Measurements from ENCODE around the gene GAREM1. TPM values are rescaled to one million over a fixed set of nuclear protein-coding genes. Genes with fewer than 3 reads are reported as not detected.

Gene GAREM1
- total RNA-seq, 4 donors from 2014 or later = 23.6 to 29.9 (median 29.1) TPM

- TF ChIP-seq POLR2A (IDR thresholded peaks at IDR 0.05) (no peak), CTCF (IDR thresholded peaks at IDR 0.05) (no peak)
- Histone ChIP-seq H3K9me3 (no peaks in the 10 kb centered on the region), H3K27me3 (no peaks in the 10 kb centered on the region), H3K36me3 (no peaks in the 10 kb centered on the region), H3K4me1 (peaks cover 0 to 29% (median 2%) of the 10 kb centered on the region in 4 donors), H3K27ac (no peak overlapping the region), H3K4me3 (no peak overlapping the region)
- DNase-seq = no peak
Measured at GRCh38 chr18:32366586-32367538, 103.8 kb downstream of the GAREM1 start.

DNA sequence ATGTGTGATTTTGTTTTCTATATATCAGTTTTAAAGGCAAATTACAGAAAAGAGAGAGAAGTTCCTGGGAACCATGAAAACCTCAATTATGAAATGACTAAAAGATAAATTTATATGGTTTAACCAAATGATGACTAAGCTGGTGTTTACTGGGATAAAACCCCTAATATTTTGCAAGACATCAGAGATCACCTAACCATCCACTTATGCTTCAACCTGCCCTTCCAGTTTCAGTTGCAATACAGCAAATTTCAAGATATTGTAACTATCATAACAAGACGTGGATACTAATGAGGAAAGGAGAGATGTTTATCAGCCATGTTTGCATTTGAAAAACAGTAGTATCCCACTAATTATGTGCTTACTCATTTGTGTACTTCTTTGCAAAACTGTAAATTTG is 108.2 kb downstream of the GAREM1 start:
- H3K4me1 ChIP-seq = peaks cover 0 to 17% (median 2%) of the 10 kb centered on the region in 4 donors

GRCh38 chr18:32360682-32361345 is 109.9 kb downstream of the GAREM1 start:
- Histone ChIP-seq H3K27me3 (no peaks in the 10 kb centered on the region), H3K36me3 (no peaks in the 10 kb centered on the region), H3K27ac (no peak overlapping the region), H3K4me3 (no peak overlapping the region), H3K4me1 (peaks cover 0 to 5% (median 0%) of the 10 kb centered on the region in 4 donors), H3K9me3 (no peaks in the 10 kb centered on the region)
- TF ChIP-seq CTCF (IDR thresholded peaks at IDR 0.05) = no peak
- TF ChIP-seq POLR2A (IDR thresholded peaks at IDR 0.05) = no peak
- DNase-seq = no peak

More for the DNA sequence above, 108.2 kb downstream of the GAREM1 start:
- no peak for DNase-seq
- TF ChIP-seq POLR2A (IDR thresholded peaks at IDR 0.05) = no peak
- TF ChIP-seq CTCF (IDR thresholded peaks at IDR 0.05) = no peak
- no peak overlapping the region for H3K27ac ChIP-seq
- H3K9me3 ChIP-seq = no peaks in the 10 kb centered on the region
- H3K36me3 ChIP-seq = no peaks in the 10 kb centered on the region
- no peak overlapping the region for H3K4me3 ChIP-seq
- no peaks in the 10 kb centered on the region for H3K27me3 ChIP-seq

DNA sequence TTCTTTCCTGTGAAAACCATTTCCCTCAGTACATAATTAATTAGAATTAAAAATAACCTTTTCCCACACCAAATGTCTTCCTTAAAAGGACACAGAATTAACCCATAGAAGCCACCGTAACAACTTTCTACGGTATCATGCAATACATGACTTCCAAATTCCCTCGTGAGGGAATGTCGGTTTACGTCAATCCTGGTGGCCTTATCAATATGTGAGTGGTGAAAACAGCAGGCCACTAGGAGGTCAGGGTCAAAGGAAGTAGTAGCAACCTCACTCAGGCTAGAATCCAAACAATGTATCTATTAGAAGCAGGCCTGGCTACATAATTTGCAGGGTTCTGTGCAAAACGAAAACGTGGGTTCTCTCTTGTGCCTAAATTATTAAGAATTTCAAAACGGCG is 112.2 kb downstream of the GAREM1 start:
- Histone ChIP-seq H3K9me3 (no peaks in the 10 kb centered on the region), H3K36me3 (no peaks in the 10 kb centered on the region), H3K27ac (no peak overlapping the region), H3K4me3 (no peak overlapping the region), H3K27me3 (no peaks in the 10 kb centered on the region), H3K4me1 (no peaks in the 10 kb centered on the region)
- TF ChIP-seq CTCF (IDR thresholded peaks at IDR 0.05) = no peak
- no peak for TF ChIP-seq POLR2A (IDR thresholded peaks at IDR 0.05)
- DNase-seq = no peak

GRCh38 chr18:32358075-32358474 is 112.6 kb downstream of the GAREM1 start:
- Histone ChIP-seq H3K9me3 (no peaks in the 10 kb centered on the region), H3K4me1 (no peaks in the 10 kb centered on the region)

More at GRCh38 chr18:32358075-32358474, 112.6 kb downstream of the GAREM1 start:
- no peak overlapping the region for H3K4me3 ChIP-seq
- H3K27me3 ChIP-seq = no peaks in the 10 kb centered on the region
- H3K27ac ChIP-seq = no peak overlapping the region
- DNase-seq = no peak
- no peaks in the 10 kb centered on the region for H3K36me3 ChIP-seq
- no peak for TF ChIP-seq CTCF (IDR thresholded peaks at IDR 0.05)
- no peak for TF ChIP-seq POLR2A (IDR thresholded peaks at IDR 0.05)

All from Peyer's patch (tissue), 4 donors.